ENCODE data around the gene TEX51. TPM values are rescaled to one million over a fixed set of nuclear protein-coding genes. Genes with fewer than 3 reads are reported as not detected.

TEX51 gene
- total and polyA plus RNA-seq, 2 donors from 2014 or later: 2.1 TPM; not detected in 1

DNA sequence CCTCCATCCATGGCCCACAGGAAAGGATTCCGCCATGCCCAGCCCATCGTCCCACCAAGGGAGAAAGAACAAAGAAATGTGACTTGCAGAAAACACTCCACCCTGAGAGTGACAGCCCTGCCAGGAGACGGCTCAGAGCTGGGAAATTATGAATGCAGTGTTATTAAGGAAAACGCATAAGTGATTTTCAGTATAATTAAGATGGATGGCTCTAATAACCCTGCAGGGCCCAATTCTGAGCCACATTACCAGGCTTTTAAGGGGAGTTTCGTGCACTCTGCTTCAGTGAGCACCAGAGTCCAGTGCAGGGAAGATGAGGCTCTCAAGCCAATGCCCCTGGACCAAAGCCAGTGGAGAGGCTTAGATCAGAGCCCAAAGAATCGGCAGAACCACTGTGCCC is 10.6 kb upstream of the TEX51 start:
- H3K4me1 ChIP-seq (ENCODE audit: control insufficient read depth in 2 of 3, insufficient read depth in 2 of 3, low read depth in 1 of 3, low read length in 3 of 3): peaks cover 0 to 12% (median 0%) of the 10 kb centered on the region in 3 donors
- TF ChIP-seq CTCF (IDR thresholded peaks at IDR 0.05; ENCODE audit: borderline replicate concordance, extremely low read depth, insufficient read depth): no peak
- no peaks in the 10 kb centered on the region for H3K9me3 ChIP-seq (ENCODE audit: control insufficient read depth in 2 of 3, insufficient read depth in 1 of 3, low read length in 3 of 3)
- FAIRE-seq (no peak), DNase-seq (peak in 1 of 5 donors; percentile 6)
- H3K36me3 ChIP-seq (ENCODE audit: control insufficient read depth in 2 of 3, insufficient read depth in 3 of 3, low read length in 3 of 3): no peaks in the 10 kb centered on the region
- no peak overlapping the region for H3K27ac ChIP-seq (ENCODE audit: low read depth in 2 of 2, low read length in 2 of 2)
- intact Hi-C loops (cut with DNase I): no loop called here
- H3K9ac ChIP-seq (ENCODE audit: low read length in 3 of 3): no peak overlapping the region
- H3K27me3 ChIP-seq (ENCODE audit: control insufficient read depth, insufficient read depth, low read length): no peaks in the 10 kb centered on the region
- no peak overlapping the region for H3K4me3 ChIP-seq (ENCODE audit: low read length in 3 of 3)

DNA sequence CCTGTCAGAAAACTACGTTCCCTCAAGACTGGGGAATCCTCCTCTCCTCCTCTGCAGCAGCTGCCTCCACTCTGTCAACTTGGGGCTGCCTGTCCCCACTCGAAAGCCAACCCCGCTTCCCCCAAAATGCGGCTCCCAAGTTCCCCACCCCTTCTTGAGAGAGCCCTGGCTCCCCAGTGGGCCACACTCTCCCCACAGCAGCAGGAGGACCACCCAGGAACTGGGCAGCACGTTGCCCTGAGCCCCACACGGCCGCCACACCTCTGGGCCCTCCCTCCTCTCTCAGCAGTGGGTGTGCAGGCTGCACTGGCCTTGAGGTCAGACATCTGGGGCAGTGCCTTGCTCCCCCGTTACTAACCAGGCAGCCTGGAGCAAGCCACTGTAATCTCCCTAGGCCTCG is 9.6 kb upstream of the TEX51 start:
- Histone ChIP-seq H3K9me3 (ENCODE audit: control insufficient read depth in 2 of 3, insufficient read depth in 1 of 3, low read length in 3 of 3) (no peaks in the 10 kb centered on the region), H3K9ac (ENCODE audit: low read length in 3 of 3) (no peak overlapping the region), H3K36me3 (ENCODE audit: control insufficient read depth in 2 of 3, insufficient read depth in 3 of 3, low read length in 3 of 3) (no peaks in the 10 kb centered on the region), H3K4me1 (ENCODE audit: control insufficient read depth in 2 of 3, insufficient read depth in 2 of 3, low read depth in 1 of 3, low read length in 3 of 3) (peaks cover 0 to 12% (median 0%) of the 10 kb centered on the region in 3 donors), H3K27ac (ENCODE audit: low read depth in 2 of 2, low read length in 2 of 2) (no peak overlapping the region), H3K27me3 (ENCODE audit: control insufficient read depth, insufficient read depth, low read length) (no peaks in the 10 kb centered on the region), H3K4me3 (ENCODE audit: low read length in 3 of 3) (no peak overlapping the region)
- DNase-seq: peak in 2 of 5 donors; percentile 5 to 61
- no peak for TF ChIP-seq CTCF (IDR thresholded peaks at IDR 0.05; ENCODE audit: borderline replicate concordance, extremely low read depth, insufficient read depth)
- no peak for FAIRE-seq
- intact Hi-C loops (cut with DNase I): no loop called here

- no peak for FAIRE-seq
- peak in 3 of 5 donors; percentile 6 to 29 (median 22) for DNase-seq
Observed at GRCh38 chr2:126889496-126890135, 9.1 kb upstream of the TEX51 start.

More at GRCh38 chr2:126889496-126890135, 9.1 kb upstream of the TEX51 start:
- intact Hi-C loops (cut with DNase I): no loop called here
- Histone ChIP-seq H3K36me3 (ENCODE audit: control insufficient read depth in 2 of 3, insufficient read depth in 3 of 3, low read length in 3 of 3) (no peaks in the 10 kb centered on the region), H3K9ac (ENCODE audit: low read length in 3 of 3) (no peak overlapping the region), H3K4me1 (ENCODE audit: control insufficient read depth in 2 of 3, insufficient read depth in 2 of 3, low read depth in 1 of 3, low read length in 3 of 3) (peaks cover 0 to 12% (median 0%) of the 10 kb centered on the region in 3 donors), H3K27ac (ENCODE audit: low read depth in 2 of 2, low read length in 2 of 2) (no peak overlapping the region), H3K9me3 (ENCODE audit: control insufficient read depth in 2 of 3, insufficient read depth in 1 of 3, low read length in 3 of 3) (no peaks in the 10 kb centered on the region), H3K27me3 (ENCODE audit: control insufficient read depth, insufficient read depth, low read length) (no peaks in the 10 kb centered on the region), H3K4me3 (ENCODE audit: low read length in 3 of 3) (no peak overlapping the region)
- no peak for TF ChIP-seq CTCF (IDR thresholded peaks at IDR 0.05; ENCODE audit: borderline replicate concordance, extremely low read depth, insufficient read depth)

Measured in kidney (tissue), 14 donors.